Ascending aorta (tissue), 2 donors: ENCODE measurements around the gene ATXN3L. TPM values are rescaled to one million over a fixed set of nuclear protein-coding genes. Genes with fewer than 3 reads are reported as not detected.

Source experiments
- DNase-seq, 2 donors: peaks; one replicate each; pipeline ENCODE4 v3.0.0-alpha.2; 2019; ENCODE audit warnings: low spot score in 2 of 2
- H3K27ac ChIP-seq, 2 donors: fragments of 200-600 bp; sonication (generic); one replicate each; pipeline ENCODE4 v1.5.1; 2016 to 2017; ENCODE audit warnings: mild to moderate bottlenecking in 1 of 2
- H3K27me3 ChIP-seq: fragments of 200-600 bp; sonication (generic); one replicate; pipeline ENCODE4 v1.5.1; 2017
- H3K36me3 ChIP-seq, 2 donors: fragments of 200-600 bp; sonication (generic); one replicate each; pipeline ENCODE4 v1.5.1; 2016
- H3K4me1 ChIP-seq, 2 donors: fragments of 200-600 bp; sonication (generic); one replicate each; pipeline ENCODE4 v1.5.1; 2016 to 2017; ENCODE audit warnings: mild to moderate bottlenecking in 1 of 2
- H3K4me3 ChIP-seq, 2 donors: fragments of 200-600 bp; sonication (generic); one replicate each; pipeline ENCODE4 v1.5.1; 2016 to 2017; ENCODE audit warnings: mild to moderate bottlenecking in 1 of 2
- H3K9me3 ChIP-seq, 2 donors: fragments of 200-600 bp; sonication (generic); one replicate each; pipeline ENCODE4 v1.5.1; 2016
- intact Hi-C: fragments of 100-400 bp; cut with DNase I; formaldehyde crosslinking; loops from one replicate; pipeline ENCODE4 v1.15.1; 2023
- total RNA-seq: library from RNA; depleted of rRNA; stranded (reverse); fragments of >200 nt; gene quantifications from one replicate; pipeline ENCODE4 v1.1.0, GENCODE V29; 2016
- TF ChIP-seq, protein P1 (sequence below), 3 experiments: fragments of 200-600 bp in 2 of 3; fragments of 450-650 bp in 1 of 3; sonication (generic) in 2 of 3; IDR thresholded peaks; one replicate each; pipeline ENCODE4 v1.5.1; 2016 to 2019; ENCODE audit warnings: antibody characterized with exemption in 3 of 3, mild to moderate bottlenecking in 1 of 3, moderate library complexity in 1 of 3

The ATXN3L gene
- total RNA-seq, 1 donor from 2014 or later: not detected

DNA sequence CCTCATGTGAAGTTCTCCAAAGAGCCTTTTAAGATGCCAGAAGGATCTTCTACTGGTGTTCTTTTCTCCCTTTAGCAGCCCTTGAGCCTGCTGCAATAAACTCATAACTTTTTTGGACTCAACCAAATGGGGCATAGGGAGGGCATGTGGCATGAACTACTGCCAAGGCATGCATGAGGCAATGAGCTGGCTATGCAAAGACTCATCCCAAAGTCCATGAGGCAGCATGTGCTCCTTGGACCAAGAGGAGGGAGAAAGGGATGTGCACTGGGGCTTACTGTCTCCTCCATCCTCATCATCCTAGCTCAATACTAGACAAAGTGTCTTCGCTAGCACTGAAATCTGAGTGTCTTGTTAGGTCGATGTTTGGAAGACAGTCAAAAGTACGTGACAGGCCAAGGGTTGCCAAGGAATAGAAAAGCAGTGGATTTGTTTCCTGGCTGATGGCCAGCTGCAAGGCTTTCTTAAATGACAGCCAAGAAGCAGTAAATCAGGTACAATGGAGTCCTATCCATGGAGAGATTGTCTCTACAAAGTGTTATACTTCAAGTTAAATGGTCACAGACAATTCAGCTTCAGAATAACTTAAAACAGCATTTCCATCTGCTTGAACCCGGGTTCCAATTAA lies 44.5 kb upstream of the ATXN3L start:
- intact Hi-C loops: no loop called here
- Histone ChIP-seq H3K36me3 (no peaks in the 10 kb centered on the region), H3K4me1 (no peaks in the 10 kb centered on the region), H3K27me3 (no peaks in the 10 kb centered on the region), H3K9me3 (no peaks in the 10 kb centered on the region), H3K4me3 (no peak overlapping the region), H3K27ac (no peak overlapping the region)
- TF ChIP-seq, protein P1, sequence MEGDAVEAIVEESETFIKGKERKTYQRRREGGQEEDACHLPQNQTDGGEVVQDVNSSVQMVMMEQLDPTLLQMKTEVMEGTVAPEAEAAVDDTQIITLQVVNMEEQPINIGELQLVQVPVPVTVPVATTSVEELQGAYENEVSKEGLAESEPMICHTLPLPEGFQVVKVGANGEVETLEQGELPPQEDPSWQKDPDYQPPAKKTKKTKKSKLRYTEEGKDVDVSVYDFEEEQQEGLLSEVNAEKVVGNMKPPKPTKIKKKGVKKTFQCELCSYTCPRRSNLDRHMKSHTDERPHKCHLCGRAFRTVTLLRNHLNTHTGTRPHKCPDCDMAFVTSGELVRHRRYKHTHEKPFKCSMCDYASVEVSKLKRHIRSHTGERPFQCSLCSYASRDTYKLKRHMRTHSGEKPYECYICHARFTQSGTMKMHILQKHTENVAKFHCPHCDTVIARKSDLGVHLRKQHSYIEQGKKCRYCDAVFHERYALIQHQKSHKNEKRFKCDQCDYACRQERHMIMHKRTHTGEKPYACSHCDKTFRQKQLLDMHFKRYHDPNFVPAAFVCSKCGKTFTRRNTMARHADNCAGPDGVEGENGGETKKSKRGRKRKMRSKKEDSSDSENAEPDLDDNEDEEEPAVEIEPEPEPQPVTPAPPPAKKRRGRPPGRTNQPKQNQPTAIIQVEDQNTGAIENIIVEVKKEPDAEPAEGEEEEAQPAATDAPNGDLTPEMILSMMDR (IDR thresholded peaks at IDR 0.05): no peak
- DNase-seq: no peak

DNA sequence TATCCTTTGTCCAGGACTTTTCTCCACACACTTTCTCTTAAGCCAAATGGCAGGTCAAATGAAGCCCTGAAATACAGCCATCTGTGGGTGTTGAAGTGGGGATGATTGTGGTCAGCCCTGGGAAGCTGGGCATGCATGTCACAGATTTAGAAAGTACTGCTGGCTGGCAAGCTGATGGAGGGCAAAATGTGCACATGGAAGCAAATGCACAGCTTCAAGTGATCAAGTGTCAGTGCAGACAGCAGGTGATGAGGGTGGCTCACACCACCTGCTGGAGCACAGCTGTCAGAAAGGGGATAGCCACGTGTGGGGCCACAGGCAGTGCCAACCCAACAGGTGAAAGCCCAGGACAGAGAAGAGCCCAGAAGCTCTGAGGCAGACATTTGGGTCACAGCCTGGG lies 40.3 kb upstream of the ATXN3L start:
- TF ChIP-seq, protein P1 (IDR thresholded peaks at IDR 0.05): no peak
- intact Hi-C loops: no loop called here
- no peaks in the 10 kb centered on the region for H3K4me1 ChIP-seq

DNA sequence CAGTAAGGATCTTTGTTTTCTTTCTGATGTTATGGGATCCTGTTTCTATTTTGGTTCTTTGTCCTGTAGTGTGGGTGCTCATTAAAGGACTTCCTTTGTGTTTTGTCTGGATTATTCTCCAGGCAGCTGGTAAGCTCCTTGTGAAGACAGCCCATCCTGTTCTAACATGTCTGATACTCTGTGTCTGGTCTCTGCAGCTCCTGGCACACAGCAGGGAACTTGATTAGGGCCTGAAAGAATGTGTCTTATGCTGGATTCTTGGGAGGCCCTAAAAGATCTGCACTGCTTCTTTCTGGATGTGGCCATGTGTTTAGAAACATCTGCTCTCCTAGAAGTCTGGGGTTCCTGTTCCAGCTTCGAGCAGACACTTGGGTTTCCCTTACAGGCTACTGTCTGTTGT lies 38.1 kb upstream of the ATXN3L start:
- no peak overlapping the region for H3K4me3 ChIP-seq
- no peaks in the 10 kb centered on the region for H3K4me1 ChIP-seq
- H3K9me3 ChIP-seq: no peaks in the 10 kb centered on the region
- intact Hi-C loops: no loop called here
- TF ChIP-seq, protein P1 (IDR thresholded peaks at IDR 0.05): no peak
- DNase-seq: no peak
- H3K27me3 ChIP-seq: no peaks in the 10 kb centered on the region
- no peaks in the 10 kb centered on the region for H3K36me3 ChIP-seq
- no peak overlapping the region for H3K27ac ChIP-seq

More for the DNA sequence above, 40.3 kb upstream of the ATXN3L start:
- Histone ChIP-seq H3K36me3 (no peaks in the 10 kb centered on the region), H3K4me3 (no peak overlapping the region), H3K9me3 (no peaks in the 10 kb centered on the region), H3K27ac (no peak overlapping the region), H3K27me3 (no peaks in the 10 kb centered on the region)
- no peak for DNase-seq

DNA sequence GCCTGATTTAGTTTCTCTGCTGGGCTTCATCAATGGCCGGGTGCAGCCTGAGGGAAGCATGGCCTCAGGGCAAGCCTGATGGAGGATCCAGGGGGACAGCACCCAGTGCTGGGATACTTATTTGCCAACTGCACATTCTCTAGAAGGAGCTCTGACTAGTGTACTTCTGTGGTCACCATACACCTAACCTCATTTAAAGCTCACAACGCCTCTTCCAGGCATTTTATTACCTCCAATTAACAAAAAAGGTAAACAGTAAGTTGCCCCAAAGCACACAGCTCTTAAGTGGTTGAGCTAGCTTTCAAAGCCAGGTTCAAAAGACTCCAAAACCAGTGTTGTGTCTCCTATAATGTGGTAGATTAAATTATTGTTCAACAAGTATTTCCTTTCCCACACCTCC lies 26.8 kb upstream of the ATXN3L start:
- intact Hi-C loops: no loop called here
- Histone ChIP-seq H3K27ac (no peak overlapping the region), H3K27me3 (no peaks in the 10 kb centered on the region), H3K4me1 (no peaks in the 10 kb centered on the region), H3K4me3 (no peak overlapping the region), H3K36me3 (no peaks in the 10 kb centered on the region), H3K9me3 (no peaks in the 10 kb centered on the region)
- TF ChIP-seq, protein P1 (IDR thresholded peaks at IDR 0.05): no peak
- no peak for DNase-seq

DNA sequence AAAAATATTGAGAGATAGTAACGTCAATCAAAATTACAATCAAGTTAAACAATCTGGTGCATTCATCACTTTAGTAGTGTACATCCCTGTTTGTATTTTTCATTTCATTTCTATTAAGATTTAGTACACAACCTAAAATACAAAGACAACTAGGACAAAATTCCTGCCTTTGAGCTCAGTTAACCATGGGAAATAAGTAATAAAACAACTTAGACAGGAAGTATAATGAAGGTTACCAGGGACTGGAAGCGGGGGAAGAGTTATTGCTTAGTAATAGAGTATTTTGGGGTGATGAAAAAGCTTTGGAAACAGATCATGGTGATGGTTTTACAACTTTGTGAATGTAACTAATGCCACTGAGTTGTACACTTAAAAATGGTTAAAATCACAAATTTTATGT lies 25.6 kb upstream of the ATXN3L start:
- Histone ChIP-seq H3K4me1 (no peaks in the 10 kb centered on the region), H3K27me3 (no peaks in the 10 kb centered on the region), H3K4me3 (no peak overlapping the region), H3K9me3 (no peaks in the 10 kb centered on the region), H3K36me3 (no peaks in the 10 kb centered on the region), H3K27ac (no peak overlapping the region)
- intact Hi-C loops: no loop called here
- DNase-seq: no peak
- TF ChIP-seq, protein P1 (IDR thresholded peaks at IDR 0.05): no peak

- intact Hi-C loops: no loop called here
- H3K36me3 ChIP-seq: no peaks in the 10 kb centered on the region
- no peak overlapping the region for H3K4me3 ChIP-seq
- no peaks in the 10 kb centered on the region for H3K27me3 ChIP-seq
- H3K9me3 ChIP-seq: no peaks in the 10 kb centered on the region
- no peak for DNase-seq
- TF ChIP-seq, protein P1 (IDR thresholded peaks at IDR 0.05): no peak
- no peak overlapping the region for H3K27ac ChIP-seq
- H3K4me1 ChIP-seq: no peaks in the 10 kb centered on the region
These were observed 25.2 kb upstream of the ATXN3L start for GRCh38 chrX:13345037-13345436.
